Neural cell (in vitro differentiated cells): ENCODE data around the gene PKHD1. TPM values are rescaled to one million over a fixed set of nuclear protein-coding genes. Genes with fewer than 3 reads are reported as not detected.
A peak's percentile ranks its signal among the peaks of the same experiment; 100 is the strongest.

Experiments used
- H2AFZ ChIP-seq: fragments of 200-600, 300-800 bp; sonication (generic), shearing (Covaris generic); 2 replicates; pipeline ENCODE4 v1.6.0; 2014; ENCODE audit warnings: low read depth, mild to moderate bottlenecking, antibody characterized with exemption, low read length, moderate library complexity
- H3F3A ChIP-seq: fragments of 200-600 bp; shearing (Covaris generic); 2 replicates; pipeline ENCODE4 v1.6.1; 2016; ENCODE audit warnings: mild to moderate bottlenecking, moderate library complexity, mixed read lengths, antibody characterized with exemption, low read length; ENCODE audit not compliant: insufficient read depth, poor library complexity, severe bottlenecking
- H3K27ac ChIP-seq: fragments of 200-600, 300-800 bp; sonication (generic), shearing (Covaris generic); 2 replicates; pipeline ENCODE4 v1.5.1; 2014; ENCODE audit warnings: mild to moderate bottlenecking, low read length, moderate library complexity
- H3K27me3 ChIP-seq: fragments of 300-800, 200-600 bp; sonication (generic), shearing (Covaris generic); 2 replicates; pipeline ENCODE4 v1.6.0; 2014; ENCODE audit warnings: mild to moderate bottlenecking, low read depth, low read length, moderate library complexity; ENCODE audit not compliant: insufficient read depth
- H3K36me3 ChIP-seq: fragments of 300-800, 200-600 bp; sonication (generic), shearing (Covaris generic); 2 replicates; pipeline ENCODE4 v1.5.1; 2014; ENCODE audit warnings: mild to moderate bottlenecking, antibody characterized with exemption, low read length, moderate library complexity; ENCODE audit not compliant: insufficient read depth
- H3K4me2 ChIP-seq: fragments of 300-800, 200-600 bp; sonication (generic), shearing (Covaris generic); 2 replicates; pipeline ENCODE4 v1.6.0; 2014; ENCODE audit warnings: mild to moderate bottlenecking, low read length
- H3K4me3 ChIP-seq: fragments of 300-800, 200-600 bp; sonication (generic), shearing (Covaris generic); 2 replicates; pipeline ENCODE4 v1.5.1; 2014; ENCODE audit warnings: mild to moderate bottlenecking, low read length, moderate library complexity
- H3K79me2 ChIP-seq: fragments of 200-600 bp; shearing (Covaris generic); replicated peaks from 2 replicates; pipeline ENCODE4 v1.6.0; 2014; ENCODE audit warnings: mild to moderate bottlenecking, low read length, moderate library complexity; ENCODE audit not compliant: insufficient read depth
- H3K9ac ChIP-seq: fragments of 300-800, 200-600 bp; sonication (generic), shearing (Covaris generic); 2 replicates; pipeline ENCODE4 v1.6.1; 2016; ENCODE audit warnings: mild to moderate bottlenecking, low read length, mixed read lengths
- H3K9me2 ChIP-seq: fragments of 200-600 bp; shearing (Covaris generic); 2 replicates; pipeline ENCODE4 v1.6.1; 2016; ENCODE audit warnings: mild to moderate bottlenecking, low read length, mixed read lengths; ENCODE audit not compliant: insufficient read depth
- H3K9me3 ChIP-seq: fragments of 200-600, 300-800 bp; sonication (generic), shearing (Covaris generic); 2 replicates; pipeline ENCODE4 v1.6.1; 2016; ENCODE audit warnings: mild to moderate bottlenecking, mixed run types, low read length, moderate library complexity, mixed read lengths
- H4K20me1 ChIP-seq: fragments of 200-600 bp; shearing (Covaris generic); 2 replicates; pipeline ENCODE4 v1.6.1; 2016; ENCODE audit warnings: mild to moderate bottlenecking, mixed run types; ENCODE audit not compliant: insufficient read depth
- CTCF ChIP-seq: fragments of 450-650 bp; IDR thresholded peaks from 2 replicates; pipeline ENCODE4 v1.5.1; 2014; ENCODE audit warnings: antibody characterized with exemption, mild to moderate bottlenecking, moderate library complexity; ENCODE audit not compliant: poor library complexity, severe bottlenecking
- EP300 ChIP-seq: fragments of 450-650 bp; conservative IDR thresholded peaks from 2 replicates; pipeline ENCODE4 v1.6.1; 2014; ENCODE audit warnings: antibody characterized with exemption, mild to moderate bottlenecking, moderate library complexity; ENCODE audit not compliant: poor library complexity, severe bottlenecking
- EZH2 ChIP-seq: fragments of 200-600, 300-800 bp; shearing (Covaris generic), sonication (generic); IDR thresholded peaks from 2 replicates; pipeline ENCODE4 v1.6.1; 2014; ENCODE audit warnings: antibody characterized with exemption, low read length, borderline replicate concordance, mild to moderate bottlenecking; ENCODE audit not compliant: insufficient read depth, poor library complexity, severe bottlenecking
- MXI1 ChIP-seq: fragments of 450-650 bp; conservative IDR thresholded peaks from 2 replicates; pipeline ENCODE4 v1.6.1; 2014; ENCODE audit warnings: antibody characterized with exemption, mild to moderate bottlenecking; ENCODE audit not compliant: poor library complexity, severe bottlenecking
- POLR2AphosphoS5 ChIP-seq: IDR thresholded peaks from 2 replicates; pipeline ENCODE4 v1.6.1; 2012
- RAD21 ChIP-seq: fragments of 450-650 bp; conservative IDR thresholded peaks from 2 replicates; pipeline ENCODE4 v1.6.1; 2014; ENCODE audit warnings: antibody characterized with exemption, mild to moderate bottlenecking, moderate library complexity
- REST ChIP-seq: IDR thresholded peaks from 2 replicates; pipeline ENCODE4 v1.6.1; 2012; ENCODE audit warnings: borderline replicate concordance
- SMC3 ChIP-seq: fragments of 450-650 bp; conservative IDR thresholded peaks from 2 replicates; pipeline ENCODE4 v1.6.1; 2014; ENCODE audit warnings: antibody characterized with exemption, mild to moderate bottlenecking, moderate library complexity; ENCODE audit not compliant: poor library complexity
- TAF1 ChIP-seq: IDR thresholded peaks from 2 replicates; pipeline ENCODE4 v1.6.1; 2012; ENCODE audit warnings: low read depth
- polyA plus RNA-seq: library from polyadenylated mRNA; depleted of rRNA; stranded (reverse); fragments of >200 nt; gene quantifications from 2 replicates; pipeline ENCODE4 v1.2.3, GENCODE V29; 2014

Gene PKHD1
- polyA plus RNA-seq, 1 donor from 2014 or later = not detected

GRCh38 chr6:51675922-51676275, 411.5 kb downstream of the PKHD1 start:
- no peaks in the 10 kb centered on the region for H3K79me2 ChIP-seq
- H3K36me3 ChIP-seq = no peaks in the 10 kb centered on the region
- no peak overlapping the region for H3K9ac ChIP-seq
- H2AFZ ChIP-seq = no peak overlapping the region
- H3K9me2 ChIP-seq = no peaks in the 10 kb centered on the region
- no peak overlapping the region for H3K27ac ChIP-seq
- no peaks in the 10 kb centered on the region for H3F3A ChIP-seq
- no peaks in the 10 kb centered on the region for H3K9me3 ChIP-seq
- no peaks in the 10 kb centered on the region for H4K20me1 ChIP-seq
- H3K27me3 ChIP-seq = no peaks in the 10 kb centered on the region
- TF ChIP-seq POLR2AphosphoS5 (no peak), CTCF (no peak), MXI1 (no peak), SMC3 (no peak), TAF1 (no peak), RAD21 (no peak), EP300 (no peak), EZH2 (no peak), REST (no peak)
- H3K4me3 ChIP-seq = no peak overlapping the region
- no peak overlapping the region for H3K4me2 ChIP-seq

GRCh38 chr6:51675020-51675921, 412.1 kb downstream of the PKHD1 start:
- Histone ChIP-seq H3K9me3 (no peaks in the 10 kb centered on the region), H2AFZ (no peak overlapping the region), H3K27ac (no peak overlapping the region), H3K9me2 (no peaks in the 10 kb centered on the region), H3K27me3 (no peaks in the 10 kb centered on the region), H3K4me2 (peak overlapping the region; percentile 15), H3K36me3 (no peaks in the 10 kb centered on the region), H3K79me2 (no peaks in the 10 kb centered on the region), H3K9ac (no peak overlapping the region), H3K4me3 (no peak overlapping the region), H3F3A (no peaks in the 10 kb centered on the region), H4K20me1 (no peaks in the 10 kb centered on the region)
- TF ChIP-seq SMC3 = no peak
- no peak for TF ChIP-seq CTCF
- no peak for TF ChIP-seq TAF1
- no peak for TF ChIP-seq EP300
- no peak for TF ChIP-seq POLR2AphosphoS5
